Erythroblast (primary cell): ENCODE data around the gene ZNF276.
"Not testable (repeated sequence)": the region's sequence is repeated elsewhere in the genome, so short reads cannot be mapped to it uniquely, and the experiment has no call there.

Source experiments
- DNase-seq, 2 experiments: peaks; one replicate each; lab custom pipeline; 2025; lab: John Stamatoyannopoulos, UW
- GATA1 ChIP-seq: IDR thresholded peaks from 2 replicates; pipeline ENCODE4 v1.6.1; 2011; ENCODE audit warnings: low read depth, mild to moderate bottlenecking, control low read depth, low read length, moderate library complexity
- POLR2A ChIP-seq: IDR thresholded peaks from 2 replicates; pipeline ENCODE4 v1.6.1; 2011; ENCODE audit warnings: mild to moderate bottlenecking, low read length

The ZNF276 gene, protein sequence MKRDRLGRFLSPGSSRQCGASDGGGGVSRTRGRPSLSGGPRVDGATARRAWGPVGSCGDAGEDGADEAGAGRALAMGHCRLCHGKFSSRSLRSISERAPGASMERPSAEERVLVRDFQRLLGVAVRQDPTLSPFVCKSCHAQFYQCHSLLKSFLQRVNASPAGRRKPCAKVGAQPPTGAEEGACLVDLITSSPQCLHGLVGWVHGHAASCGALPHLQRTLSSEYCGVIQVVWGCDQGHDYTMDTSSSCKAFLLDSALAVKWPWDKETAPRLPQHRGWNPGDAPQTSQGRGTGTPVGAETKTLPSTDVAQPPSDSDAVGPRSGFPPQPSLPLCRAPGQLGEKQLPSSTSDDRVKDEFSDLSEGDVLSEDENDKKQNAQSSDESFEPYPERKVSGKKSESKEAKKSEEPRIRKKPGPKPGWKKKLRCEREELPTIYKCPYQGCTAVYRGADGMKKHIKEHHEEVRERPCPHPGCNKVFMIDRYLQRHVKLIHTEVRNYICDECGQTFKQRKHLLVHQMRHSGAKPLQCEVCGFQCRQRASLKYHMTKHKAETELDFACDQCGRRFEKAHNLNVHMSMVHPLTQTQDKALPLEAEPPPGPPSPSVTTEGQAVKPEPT

DNA sequence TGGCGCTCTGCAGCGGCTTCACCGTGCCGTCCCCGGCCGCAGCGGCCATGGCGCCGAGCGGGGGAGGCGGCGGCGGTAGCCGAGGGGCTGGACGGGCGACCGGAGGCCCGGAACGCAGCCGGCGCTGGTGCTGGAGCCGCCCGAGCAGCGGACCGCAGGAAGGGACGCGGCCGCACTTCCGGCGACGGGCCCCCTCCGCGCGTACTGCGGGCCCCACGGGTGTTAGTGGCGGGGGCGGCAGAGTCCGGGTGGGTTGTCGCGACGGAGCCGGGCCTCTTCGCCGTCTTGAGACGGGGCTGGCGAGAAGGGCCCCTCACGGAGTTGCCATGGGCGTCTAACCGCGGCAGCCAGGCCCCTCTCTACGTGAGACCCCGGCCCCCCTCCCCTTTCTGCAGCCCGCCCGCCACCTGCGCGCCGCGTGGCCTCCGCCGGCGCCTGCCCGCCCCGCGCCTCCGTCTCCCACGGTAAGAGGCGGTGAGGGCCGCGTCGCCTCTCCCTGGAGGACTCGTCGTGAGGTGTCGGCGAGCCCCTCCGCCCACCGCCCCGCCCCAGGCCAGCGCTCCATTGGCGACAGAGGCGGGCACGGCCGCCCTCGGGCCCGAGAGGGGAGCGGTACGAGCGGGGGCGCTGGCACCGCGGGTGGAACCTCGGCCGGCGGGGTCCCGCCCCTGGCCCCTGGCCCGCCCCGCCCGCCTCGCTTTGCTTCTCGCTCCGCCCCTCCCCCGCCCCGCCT is at the start of gene ZNF276, which contains the start of gene VPS9D1:
TSS of gene ZNF276 (plus strand) at position 725 of the 733 bp plus-strand sequence. CDS start 104 bp downstream, outside the sequence.
TSS of gene VPS9D1 (minus strand) at position 86 of the 733 bp plus-strand sequence. CDS start at position 49, 37 bp downstream.
- peak; percentile 85 to 89 for DNase-seq
- TF ChIP-seq GATA1 (no peak), POLR2A (peak; percentile 52)

DNA sequence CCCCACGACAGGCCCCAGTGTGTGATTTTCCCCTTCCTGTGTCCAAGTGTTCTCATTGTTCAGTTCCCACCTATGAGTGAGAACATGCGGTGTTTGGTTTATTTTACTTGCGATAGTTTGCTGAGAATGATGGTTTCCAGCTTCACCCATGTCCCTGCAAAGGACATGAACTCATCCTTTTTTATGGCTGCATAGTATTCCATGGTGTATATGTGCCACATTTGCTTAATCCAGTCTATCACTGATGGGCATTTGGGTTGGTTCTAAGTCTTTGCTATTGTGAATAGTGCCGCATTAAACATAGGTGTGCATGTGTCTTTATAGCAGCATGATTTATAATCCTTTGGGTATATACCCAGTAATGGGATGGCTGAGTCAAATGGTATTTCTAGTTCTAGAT is 49.8 kb upstream of the ZNF276 start:
- not testable (repeated sequence) for DNase-seq

DNA sequence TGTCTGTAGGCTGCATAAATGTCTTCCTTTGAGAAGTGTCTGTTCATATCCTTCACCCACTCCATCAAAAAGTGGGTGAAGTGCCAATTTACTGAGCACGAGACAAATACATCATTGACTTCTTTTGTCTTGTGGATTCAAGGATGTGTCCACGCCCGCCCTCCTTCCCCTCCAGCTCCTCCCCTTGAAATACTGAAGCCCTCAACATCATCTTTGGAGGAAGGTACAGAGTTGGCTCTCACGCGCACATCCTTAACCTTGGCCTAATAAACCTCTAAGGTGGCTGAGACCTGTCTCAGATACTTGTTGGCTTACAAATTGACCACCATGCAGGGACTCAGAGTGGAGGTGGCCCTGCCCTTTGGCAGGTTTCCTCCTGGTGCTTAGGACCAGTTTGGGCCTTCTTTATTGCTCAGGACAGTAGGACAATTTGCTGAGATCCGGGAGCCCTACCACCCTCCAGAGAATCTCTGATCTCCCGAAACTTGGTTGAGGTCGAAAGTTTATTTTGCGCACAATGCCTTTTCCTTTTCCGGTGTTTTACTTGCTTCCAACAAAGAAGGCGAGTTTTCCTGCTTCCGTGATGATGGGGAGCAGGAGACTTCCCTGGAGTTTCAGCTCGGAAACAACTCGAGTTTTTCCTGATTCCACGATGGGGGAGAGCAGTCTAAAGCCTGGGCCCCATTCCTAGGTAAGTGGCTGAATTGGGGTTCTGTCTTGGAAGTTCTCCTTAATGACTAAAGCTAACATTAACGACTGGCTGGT is 49.0 kb upstream of the ZNF276 start:
- DNase-seq, result no peak
- TF ChIP-seq POLR2A, result no peak
- TF ChIP-seq GATA1, result no peak

DNA sequence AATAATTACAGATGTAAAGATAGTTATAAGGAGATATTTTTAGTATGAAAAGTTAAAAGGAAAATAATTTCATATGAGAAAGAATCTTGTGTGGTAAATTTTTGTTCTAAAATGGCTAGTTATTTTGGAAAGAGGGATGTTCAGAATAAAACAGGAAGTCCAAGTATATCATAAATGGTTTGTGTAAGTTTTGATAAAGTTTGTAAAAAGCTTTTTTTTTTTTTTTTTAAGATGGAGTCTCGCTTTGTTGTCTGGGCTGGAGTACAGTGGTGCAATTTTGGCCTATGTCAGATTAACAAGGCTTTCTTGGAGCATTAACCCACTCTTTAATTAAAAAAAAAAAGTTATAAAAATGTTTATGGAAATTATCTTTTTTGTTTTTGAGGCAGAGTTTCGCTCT is 43.1 kb upstream of the ZNF276 start:
- TF ChIP-seq POLR2A (no peak), GATA1 (no peak)
- no peak for DNase-seq

DNA sequence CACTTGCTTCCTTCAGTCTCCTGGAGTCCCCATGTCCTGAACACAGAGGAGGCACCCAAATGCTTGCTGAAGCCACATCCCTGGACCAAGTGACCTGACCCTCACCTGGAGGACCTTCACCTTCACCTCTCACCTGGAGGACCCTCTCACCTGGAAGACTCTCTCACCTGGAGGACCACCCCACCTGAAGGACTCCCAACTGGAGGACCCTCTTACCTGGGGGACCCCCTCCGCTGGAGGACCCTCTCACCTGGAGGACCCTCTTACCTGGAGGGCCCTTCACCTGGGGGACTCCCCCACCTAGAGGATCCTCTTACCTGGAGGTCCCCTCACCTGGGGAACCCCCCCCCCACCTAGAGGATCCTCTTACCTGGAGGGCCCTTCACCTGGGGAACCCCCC is 35.4 kb upstream of the ZNF276 start:
- TF ChIP-seq GATA1 (no peak), POLR2A (no peak)
- peak in 1 of 2 experiments; percentile 37 for DNase-seq

DNA sequence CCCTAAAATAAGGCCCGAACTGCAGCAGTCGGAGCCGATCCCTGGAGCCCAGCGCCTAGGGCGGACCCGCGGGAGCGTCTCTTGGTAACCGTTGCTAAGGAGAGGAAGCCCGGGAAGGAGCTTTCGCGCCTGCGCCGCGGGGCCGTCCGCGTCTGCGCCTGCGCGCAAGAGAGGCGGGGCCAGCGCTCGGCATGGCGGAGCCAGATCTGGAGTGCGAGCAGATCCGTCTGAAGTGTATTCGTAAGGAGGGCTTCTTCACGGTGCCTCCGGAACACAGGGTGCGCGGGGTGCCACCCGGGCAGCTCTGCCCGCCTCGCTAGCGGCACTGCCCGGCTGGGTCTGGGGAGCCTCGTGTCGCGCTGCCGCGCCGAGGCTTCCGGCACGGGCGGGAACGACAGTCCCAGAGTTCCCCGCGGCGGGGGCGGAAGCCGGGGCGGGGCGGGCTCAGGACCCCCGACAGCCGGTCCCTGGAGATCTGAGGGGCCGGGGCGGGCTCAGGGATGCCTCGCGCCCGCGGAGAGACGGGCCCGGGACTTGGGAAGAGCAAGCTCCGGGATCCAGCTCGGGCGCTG is 34.7 kb upstream of the ZNF276 start, which contains the start of gene CDK10:
TSS of gene CDK10 (plus strand) at position 170 of the 572 bp plus-strand sequence. CDS start at position 192, 22 bp downstream.
- peak; percentile 92 to 95 for DNase-seq
- TF ChIP-seq GATA1, result no peak
- peak; percentile 85 for TF ChIP-seq POLR2A

DNA sequence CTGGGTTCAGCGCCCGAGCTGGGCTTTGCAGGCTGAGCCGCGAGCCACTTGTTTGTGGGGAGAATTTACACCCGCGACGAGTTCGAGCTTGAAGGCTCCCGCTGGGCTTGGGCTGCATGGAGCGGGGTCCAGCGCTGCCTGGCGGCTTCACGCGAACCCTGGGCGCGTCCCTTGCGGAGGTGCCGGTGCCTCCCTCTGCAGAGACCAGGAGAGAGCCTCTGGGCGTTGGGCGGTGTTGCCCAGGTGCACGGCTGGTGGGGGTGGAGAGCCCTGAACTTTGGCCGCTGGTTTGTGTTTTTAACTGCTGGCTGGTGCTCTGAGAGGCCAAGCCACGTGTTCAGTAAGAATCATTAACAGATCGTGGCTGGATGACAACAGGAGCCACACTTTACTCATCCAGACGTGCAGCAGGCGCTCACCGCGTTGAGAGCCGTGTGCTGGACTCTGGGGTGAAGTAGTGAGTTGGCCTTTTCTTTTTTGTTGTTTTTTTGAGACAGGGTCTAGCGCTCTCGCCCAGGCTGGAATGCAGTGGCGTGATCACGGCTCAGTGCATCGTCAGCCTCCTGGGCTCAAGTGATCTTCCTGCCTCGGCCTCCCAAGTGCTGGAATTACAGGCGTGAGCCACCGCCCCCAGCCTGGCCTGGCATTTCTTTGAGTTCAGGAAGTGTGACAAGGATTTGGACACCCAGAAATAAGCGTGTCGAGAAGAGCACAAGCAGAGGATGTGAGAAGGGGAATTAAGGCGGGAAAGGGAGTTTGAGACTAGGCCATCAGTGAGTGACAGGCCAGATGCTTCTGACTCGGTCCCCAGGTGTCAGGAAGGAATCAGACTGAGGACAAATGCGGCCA is 34.0 kb upstream of the ZNF276 start:
- no peak for TF ChIP-seq POLR2A
- peak; percentile 66 to 70 for DNase-seq

DNA sequence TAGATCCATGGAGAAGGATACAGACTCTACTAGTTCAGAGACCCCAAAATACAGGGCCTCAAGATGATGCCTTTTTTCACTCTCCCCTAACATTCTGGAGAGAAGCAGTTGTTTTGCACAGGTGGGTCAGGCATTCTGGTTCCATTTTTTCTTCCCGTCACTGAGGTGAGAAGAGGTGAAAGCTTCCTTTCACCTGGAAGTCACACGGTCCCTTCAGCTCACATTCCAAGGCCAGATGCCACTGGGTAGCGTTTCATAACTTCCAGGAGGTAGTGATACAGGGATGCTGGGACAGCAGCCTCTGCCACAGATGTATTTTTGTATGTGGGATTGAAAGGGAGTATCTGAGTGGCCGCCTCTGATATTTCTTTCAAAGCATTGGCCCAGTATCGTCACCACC is 32.9 kb upstream of the ZNF276 start:
- TF ChIP-seq GATA1, result no peak
- TF ChIP-seq POLR2A, result no peak
- DNase-seq, result no peak

DNA sequence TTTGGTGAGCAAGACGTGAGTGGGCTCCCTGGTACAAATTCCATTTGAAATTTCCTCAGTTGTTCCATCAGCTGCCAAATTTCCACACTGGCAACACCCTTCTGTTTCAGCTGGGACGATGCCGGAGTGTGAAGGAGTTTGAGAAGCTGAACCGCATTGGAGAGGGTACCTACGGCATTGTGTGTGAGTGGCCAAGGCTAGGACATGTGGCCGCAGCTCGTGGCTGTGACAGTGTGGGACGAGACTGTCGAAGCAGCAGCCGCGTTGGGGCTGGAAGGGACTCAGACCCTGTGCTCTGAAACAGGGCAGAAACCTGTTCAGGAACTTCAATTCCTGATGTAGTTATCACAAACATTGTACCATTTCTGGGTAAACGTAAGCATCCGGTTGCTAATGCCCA is 32.2 kb upstream of the ZNF276 start:
- DNase-seq, result no peak
- TF ChIP-seq POLR2A (no peak), GATA1 (no peak)

DNA sequence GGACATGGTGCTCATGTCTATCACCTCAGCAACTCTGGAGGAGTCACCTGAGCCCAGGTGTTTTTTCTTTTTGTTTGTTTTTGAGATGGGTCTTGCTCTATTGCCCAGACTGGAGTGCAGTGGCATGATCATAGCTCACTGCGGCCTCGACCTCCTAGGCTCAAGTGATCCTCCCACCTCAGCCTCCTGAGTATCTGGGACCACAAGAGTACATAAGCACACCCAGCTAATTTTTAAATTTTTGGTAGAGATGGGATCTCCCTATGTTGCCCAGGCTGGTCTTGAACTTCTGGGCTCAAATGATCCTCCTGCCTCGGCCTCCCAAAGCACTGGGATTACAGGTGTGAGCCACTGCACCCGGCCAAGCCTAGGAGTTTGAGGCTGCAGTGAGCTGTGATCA is 31.7 kb upstream of the ZNF276 start:
- DNase-seq, result not testable (repeated sequence)

DNA sequence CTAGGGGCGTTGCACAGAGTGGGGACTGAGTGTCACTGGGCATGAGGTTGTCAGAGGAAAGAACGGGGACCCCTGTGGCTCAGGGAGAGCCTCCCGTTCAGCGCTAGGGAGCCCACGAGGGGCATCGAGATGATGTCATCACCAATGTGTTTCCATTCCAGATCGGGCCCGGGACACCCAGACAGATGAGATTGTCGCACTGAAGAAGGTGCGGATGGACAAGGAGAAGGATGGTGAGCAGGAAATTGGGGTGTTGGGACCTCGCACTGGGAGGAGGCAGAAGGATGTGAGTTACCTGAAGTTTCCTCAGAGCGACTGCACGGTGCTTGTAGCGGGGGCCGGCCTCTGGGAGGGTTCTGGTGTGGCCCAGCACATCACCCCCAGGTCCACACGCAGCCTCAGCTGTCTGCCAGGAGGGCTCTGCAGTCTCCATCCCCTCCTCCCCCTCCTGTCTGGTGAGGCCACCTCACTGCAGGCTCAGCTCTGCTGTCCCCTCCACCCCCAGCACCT is 30.9 kb upstream of the ZNF276 start:
- no peak for DNase-seq
- TF ChIP-seq GATA1 (no peak), POLR2A (no peak)
